Glomerular visceral epithelial cell (primary cell): ENCODE data around the gene PYGO1.

Experiments used
- DNase-seq: peaks from one replicate; pipeline ENCODE4 v3.0.0-alpha.2; 2016; ENCODE audit errors: extremely low spot score

Gene PYGO1

GRCh38 chr15:55573224-55573623 is 14.9 kb downstream of the PYGO1 start:
- no peak for DNase-seq

- DNase-seq, result no peak
Measured at GRCh38 chr15:55564347-55565145, 23.6 kb downstream of the PYGO1 start.

GRCh38 chr15:55562601-55563000 is 25.5 kb downstream of the PYGO1 start:
- no peak for DNase-seq

DNA sequence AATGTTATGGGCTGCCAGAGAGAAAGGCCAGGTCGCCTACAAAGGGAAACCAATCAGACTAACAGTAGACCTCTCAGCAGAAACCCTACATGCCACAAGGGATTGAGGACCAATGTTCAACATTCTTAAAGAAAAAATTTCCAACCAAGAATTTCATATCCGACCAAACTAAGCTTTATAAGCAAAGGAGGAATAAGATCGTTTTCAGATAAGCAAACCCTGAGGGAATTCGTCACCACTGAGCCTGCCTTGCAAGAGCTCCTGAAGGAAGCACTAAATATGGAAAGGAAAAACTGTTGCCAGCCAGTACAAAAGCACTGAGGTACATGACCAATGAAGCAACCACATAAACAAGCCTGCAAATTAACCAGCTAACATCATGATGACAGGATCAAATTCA is 33.1 kb downstream of the PYGO1 start:
- no peak for DNase-seq

- peak; percentile 71 for DNase-seq
Measured at GRCh38 chr15:55552926-55553325, 35.2 kb downstream of the PYGO1 start.

DNA sequence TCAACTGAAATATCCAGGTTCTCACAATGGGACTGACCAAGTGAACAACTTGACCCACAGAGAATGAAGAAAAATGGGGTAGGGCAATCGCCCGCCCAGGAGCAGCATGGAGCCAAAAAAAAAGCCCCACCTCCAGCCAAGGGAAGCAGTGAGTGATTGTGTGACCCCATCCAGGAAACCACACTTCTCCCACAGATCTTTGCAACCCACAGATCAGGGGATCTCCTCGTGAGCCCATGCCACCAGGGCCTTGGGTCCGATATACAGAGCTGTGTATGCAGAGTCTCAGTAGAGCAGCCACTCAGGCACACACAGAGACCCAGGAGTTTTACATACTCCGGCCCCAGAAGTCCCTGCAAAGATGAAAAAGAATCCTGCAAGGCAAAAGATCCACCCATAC is 35.7 kb downstream of the PYGO1 start:
- no peak for DNase-seq

DNA sequence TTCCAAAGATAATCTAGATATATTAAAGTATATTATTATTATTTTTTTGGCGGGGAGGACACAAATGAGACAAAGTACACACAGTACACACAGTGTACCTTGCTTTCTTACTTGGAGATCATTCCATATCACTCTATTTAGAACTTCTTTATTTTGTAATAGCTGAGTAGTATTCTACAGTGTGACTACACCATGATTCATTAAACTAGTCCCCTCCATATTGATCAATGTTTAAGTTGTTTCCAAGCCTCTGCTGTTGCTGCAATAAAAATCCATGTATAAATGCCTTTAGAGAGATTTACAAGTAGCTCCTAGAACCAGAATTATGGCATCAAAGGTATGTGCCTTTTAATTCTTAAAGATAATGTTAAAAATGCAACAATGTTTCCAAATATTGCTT is 38.8 kb downstream of the PYGO1 start:
- DNase-seq, result no peak

DNA sequence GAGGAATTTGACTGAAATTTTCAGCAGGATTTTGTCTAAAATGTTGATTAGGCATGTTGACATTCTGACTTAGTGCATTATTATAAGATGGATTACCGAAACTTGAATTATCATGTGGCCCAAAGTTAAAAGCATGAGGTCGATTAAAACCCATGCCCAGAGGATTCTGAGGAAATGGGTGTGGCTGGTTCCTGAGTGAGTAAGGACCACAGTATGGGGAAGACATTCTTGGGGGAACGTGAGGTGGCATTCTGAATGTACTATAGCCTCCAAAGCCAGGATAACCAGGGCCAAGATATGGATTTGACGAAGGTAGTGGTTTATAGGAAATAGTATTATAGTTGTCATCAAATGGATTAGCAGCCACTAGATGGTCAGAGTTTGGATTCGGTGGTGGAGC is 41.4 kb downstream of the PYGO1 start:
- no peak for DNase-seq

DNA sequence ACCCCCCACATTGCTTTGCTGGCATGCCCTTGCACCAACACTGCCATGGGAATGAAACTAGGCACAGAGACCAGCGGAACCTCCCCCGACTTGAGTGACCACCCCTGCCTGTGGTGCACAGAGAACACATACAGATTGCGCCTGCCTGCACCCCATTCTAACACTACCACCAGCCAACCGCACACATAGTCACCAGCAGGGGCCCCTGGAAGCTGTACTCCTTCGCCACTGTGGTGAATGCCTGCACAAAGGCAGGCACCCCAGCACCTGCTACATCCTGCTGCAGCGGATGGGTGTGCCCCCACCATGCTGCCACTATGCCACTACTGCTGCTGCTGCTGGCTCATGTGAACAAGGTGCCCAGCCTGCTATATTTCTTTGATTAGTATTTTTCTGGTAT is 52.7 kb downstream of the PYGO1 start:
- no peak for DNase-seq

- DNase-seq, result no peak
Measured at GRCh38 chr15:55532944-55533343, 55.2 kb downstream of the PYGO1 start.

DNA sequence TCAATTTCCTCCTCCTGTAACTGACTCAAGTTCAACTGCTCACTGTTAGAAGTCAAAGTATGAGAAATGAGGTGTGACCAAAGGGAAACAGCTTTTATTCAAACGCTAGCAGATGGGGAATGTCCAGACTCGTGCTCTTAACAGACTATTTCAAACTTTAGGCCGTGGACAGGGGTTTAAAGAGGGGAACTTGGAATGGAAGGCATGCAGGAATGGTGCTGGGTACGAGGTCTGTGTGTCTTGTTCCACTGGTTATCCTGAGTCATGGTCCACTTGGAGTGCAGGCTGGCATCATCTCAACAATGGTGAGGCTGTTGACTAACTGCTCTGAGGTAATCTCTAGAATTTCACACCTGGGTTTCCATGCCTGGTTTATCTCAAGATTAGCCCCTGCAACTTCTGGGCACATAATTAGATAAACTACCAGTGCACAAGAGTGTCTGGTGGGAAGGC is 57.3 kb downstream of the PYGO1 start:
- DNase-seq, result peak; percentile 82

- DNase-seq, result no peak
Measured at GRCh38 chr15:55528812-55529211, 59.3 kb downstream of the PYGO1 start.

DNA sequence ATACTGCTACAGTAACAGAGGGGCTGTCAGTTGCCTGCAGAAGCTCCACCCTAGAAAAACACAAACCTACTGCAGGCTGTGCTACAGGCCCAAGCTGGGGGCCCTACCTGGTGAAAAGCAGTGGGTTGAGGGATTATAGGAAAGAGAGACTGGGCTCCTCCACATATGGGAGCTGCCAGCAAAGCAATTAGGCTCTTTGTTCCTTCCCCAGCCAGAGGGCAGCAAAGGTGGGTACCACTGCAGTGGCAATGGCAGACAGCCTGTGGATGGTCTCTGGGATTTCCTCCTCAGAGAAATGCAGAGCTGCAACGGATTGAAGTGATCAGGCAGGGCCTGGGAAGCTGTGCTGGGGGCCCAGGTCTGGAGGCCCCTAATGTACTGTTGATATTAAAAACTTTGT is 61.0 kb downstream of the PYGO1 start:
- no peak for DNase-seq

GRCh38 chr15:55526559-55527036 is 61.5 kb downstream of the PYGO1 start:
- peak; percentile 50 for DNase-seq

DNA sequence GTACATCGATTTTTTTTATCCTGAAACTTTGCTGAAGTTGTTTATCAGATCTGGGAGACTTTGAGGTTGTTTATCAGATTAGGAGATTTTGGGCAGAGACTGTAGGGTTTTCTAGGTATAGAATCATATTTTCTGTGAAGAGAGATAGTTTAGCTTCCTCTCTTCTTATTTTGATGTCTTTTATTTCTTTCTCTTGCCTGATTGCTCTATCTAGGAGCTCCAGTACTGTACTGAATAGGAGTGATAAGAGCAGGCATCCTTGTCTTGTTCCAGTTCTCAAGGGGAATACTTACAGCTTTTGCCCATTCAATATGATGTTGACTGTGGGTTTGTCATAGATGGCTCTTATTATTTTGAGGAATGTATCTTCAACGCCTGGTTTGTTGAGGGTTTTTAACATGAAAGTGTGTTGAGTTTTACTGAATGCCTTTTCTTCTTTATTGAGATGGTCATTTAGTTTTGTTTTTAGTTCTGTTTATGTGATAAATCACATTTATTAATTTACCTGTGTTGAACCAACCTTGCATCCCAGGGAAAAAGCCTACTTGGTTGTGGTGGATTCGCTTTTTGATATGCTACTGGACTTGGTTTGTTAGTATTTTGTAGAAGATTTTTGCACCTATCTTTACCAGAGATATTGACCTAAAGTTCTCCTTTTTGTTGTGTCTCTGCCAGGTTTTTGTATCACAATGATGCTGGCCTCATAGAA is 65.2 kb downstream of the PYGO1 start:
- DNase-seq, result no peak

GRCh38 chr15:55518641-55519040 is 69.5 kb downstream of the PYGO1 start:
- no peak for DNase-seq

DNA sequence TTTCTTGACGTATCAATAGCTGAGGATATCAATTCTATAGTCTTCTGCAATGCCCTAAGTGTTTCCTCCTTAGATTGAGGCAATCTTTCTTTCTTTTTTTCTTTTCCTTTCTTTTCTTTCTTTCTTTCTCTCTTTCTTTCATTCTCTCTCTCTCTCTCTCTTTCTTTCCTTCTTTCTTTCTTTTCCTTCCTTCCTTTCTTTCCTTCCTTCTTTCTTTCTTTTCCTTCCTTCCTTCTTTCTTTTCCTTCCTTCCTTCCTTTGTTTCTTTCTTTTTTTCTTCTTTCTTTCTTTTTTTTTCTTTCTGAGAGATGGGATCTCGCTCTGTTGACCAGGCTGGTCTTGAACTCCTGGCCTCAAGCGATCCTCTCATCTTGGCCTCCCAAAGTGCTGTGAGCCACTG is 70.1 kb downstream of the PYGO1 start:
- DNase-seq, result no peak

DNA sequence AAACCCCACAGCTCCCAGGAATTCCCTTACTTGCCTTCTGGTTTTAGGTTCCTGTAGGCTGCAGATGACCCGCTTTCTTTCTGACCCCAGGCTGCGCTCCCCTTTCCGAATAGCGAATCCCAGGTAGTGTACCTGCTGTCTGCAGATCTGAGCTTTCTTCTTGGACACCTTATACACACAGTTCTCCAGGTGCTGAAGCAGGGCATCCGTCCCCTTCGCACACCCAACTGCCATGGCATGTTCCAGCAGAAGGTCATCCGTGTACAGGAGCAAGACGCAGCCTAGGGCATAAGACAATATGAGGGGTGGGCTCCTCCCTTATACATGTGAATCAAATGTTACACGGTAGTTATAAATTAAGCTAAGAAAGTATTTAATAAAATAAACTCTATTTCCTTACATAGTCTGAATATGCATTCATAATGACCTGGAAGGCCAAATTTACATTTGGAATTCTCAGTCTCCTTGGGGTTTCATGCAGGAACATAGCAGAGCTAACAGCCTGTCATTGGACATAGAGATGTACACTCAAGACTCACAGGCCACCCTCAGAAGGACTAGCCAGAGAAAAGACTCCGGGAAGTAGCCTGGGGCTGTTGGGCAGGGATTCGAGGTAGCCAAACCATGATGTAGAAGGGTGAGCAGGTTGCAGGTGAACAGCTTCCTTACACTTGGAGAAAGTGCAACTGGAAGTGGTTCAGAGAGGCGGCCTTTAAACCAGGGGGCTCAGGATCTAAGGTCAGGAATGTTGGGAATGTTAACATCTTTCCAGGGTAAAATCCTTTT is 72.0 kb downstream of the PYGO1 start:
- DNase-seq, result no peak

- DNase-seq, result no peak
Measured at GRCh38 chr15:55515491-55515890, 72.7 kb downstream of the PYGO1 start.

GRCh38 chr15:55514414-55514850 is 73.7 kb downstream of the PYGO1 start:
- DNase-seq, result no peak

DNA sequence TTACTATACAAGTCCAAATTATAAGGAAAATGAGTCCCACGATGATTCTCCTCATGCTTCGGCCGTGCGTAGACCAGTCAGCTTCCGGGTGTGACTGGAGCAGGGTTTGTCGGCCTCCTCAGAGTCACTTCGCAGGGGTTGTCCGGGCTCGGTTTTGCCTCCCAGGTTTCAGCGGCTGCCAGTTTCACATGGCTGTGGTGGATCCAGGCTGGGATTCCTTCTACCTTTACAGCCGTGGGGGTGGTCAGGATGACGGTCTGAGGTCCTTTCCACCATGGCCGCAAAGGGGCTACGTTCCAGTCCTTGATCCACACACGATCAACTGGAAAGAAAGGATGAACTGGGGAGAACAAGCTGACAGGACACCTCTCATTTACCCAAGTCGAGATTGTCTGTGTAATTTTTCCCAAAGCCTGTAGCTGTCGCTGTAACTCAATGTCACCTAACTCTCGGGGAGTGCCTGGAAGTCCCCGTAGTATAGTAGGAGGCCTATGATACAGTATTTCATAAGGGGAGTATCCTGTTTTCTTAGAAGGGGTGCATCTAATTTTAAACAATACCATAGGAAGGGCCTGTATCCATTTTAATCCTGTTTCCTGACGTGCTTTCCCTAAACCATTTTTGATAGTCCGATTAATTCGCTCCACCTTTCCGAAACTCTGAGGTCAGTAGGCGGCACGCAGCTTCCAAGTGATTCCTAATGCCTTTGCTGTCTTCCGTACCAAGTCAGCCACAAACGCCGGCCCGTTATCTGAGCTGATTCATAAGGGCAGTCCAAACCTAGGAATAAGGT is 74.3 kb downstream of the PYGO1 start:
- DNase-seq, result peak; percentile 57
